Amniotic epithelial cell (primary cell): Measurements from ENCODE around the gene IAPP.
"Not testable (repeated sequence)": the region's sequence is repeated elsewhere in the genome, so short reads cannot be mapped to it uniquely, and the experiment has no call there.

Experiments used
- DNase-seq: peaks from one replicate; pipeline ENCODE4 v3.0.0-alpha.2; 2010; ENCODE audit warnings: low read depth

The IAPP gene

GRCh38 chr12:21381320-21381719 lies 8.6 kb downstream of the IAPP start:
- not testable (repeated sequence) for DNase-seq

DNA sequence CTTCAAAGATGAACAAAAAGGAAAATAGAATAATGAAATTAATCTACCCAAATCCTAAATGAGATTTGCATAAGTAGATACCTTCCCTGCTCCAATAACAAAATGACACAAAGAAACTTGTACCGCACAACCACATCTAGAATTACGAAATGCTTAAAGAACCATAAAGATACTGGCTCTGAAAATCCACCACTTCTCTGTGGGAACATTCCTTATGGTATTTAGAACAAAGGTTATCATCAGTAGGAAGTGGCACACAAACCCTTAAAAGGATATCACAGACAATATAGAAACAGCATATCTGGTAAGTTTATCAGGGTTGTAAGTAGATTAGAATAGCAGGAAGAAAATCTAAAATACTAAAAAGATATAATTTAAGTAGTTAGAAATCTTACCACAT lies 11.6 kb downstream of the IAPP start:
- peak; percentile 17 for DNase-seq

DNA sequence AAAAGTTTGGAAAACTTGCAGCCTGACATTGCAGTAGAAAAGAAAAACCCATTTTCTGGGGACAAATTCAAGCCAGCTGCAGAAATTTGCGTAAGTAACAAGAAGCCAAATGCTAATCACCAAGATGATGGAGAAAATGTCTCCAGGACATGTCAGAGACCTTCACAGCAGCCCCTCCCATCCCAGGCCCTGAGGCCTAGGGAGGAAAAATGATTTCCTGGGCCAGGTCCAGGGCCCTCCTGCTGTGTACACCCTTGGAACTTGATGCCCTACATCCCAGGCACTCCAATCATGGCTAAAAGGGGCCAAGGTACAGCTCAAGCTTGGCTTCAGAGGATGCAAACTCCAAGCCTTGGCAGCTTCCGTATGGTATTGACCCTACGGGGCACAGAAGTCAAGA lies 14.5 kb downstream of the IAPP start:
- DNase-seq: no peak

DNA sequence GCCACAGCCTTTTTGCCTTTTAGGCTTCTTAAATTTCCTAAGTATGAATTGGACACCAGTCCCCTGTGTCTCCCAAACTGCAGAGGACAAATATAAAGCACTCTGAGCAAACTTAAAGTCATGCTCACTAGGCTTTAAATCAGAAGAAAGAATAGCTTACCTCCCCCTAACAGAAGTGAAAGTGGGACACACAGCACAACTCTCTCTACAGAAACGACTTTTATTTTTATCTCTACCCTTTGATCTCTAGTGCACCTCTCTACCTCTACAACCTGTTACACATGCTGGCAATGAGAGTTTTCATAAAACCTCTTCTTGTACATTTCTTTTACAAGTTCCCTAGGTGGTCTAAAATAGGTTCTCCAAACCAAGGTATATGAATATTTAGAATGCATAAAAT lies 19.7 kb downstream of the IAPP start:
- no peak for DNase-seq

DNA sequence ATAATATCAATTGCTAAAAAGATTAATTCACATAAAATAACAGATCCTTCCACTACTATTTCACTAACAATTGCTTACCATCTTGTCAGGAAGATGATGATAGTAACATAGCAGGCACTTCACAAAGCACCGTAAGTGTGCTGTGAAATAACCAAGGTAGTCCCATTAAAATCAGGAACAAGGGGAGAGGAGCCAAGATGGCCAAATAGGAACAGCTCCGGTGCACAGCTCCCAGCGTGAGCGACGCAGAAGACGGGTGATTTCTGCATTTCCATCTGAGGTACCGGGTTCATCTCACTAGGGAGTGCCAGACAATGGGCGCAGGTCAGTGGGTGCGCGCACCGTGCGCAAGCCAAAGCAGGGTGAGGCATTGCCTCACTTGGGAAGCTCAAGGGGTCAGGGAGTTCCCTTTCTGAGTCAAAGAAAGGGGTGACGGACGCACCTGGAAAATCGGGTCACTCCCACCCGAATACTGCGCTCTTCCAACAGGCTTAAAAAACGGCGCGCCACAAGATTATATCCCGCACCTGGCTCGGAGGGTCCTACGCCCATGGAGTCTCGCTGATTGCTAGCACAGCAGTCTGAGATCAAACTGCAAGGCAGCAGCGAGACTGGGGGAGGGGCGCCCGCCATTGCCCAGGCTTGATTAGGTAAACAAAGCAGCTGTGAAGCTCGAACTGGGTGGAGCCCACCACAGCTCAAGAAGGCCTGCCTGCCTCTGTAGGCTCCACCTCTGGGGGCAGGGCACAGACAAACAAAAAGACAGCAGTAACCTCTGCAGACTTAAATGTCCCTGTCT lies 22.3 kb downstream of the IAPP start:
- DNase-seq: not testable (repeated sequence)

GRCh38 chr12:21413369-21414277 lies 40.9 kb downstream of the IAPP start:
- DNase-seq: peak; percentile 14

GRCh38 chr12:21416511-21417121 lies 43.9 kb downstream of the IAPP start:
- DNase-seq: no peak

GRCh38 chr12:21418398-21418797 lies 45.7 kb downstream of the IAPP start:
- not testable (repeated sequence) for DNase-seq

DNA sequence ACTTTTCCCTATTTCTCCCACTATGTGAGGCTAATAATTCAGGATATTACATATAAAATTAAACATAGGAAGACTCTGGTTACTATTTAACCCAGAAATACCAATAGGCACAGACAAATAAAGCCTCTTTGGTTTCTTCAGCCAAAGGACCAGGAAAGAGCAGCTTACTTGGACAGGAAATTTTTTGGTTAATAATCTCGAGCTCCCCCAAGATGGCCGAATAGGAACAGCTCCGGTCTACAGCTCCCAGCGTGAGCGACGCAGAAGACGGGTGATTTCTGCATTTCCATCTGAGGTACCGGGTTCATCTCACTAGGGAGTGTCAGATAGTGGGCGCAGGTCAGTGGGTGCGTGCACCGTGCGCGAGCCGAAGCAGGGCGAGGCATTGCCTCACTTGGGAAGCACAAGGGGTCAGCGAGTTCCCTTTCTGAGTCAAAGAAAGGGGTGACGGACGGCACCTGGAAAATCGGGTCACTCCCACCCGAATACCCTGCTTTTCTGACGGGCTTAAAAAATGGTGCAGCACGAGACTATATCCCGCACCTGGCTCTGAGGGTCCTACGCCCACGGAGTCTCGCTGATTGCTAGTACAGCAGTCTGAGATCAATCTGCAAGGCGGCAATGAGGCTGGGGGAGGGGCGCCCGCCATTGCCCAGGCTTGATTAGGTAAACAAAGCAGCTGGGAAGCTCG lies 46.5 kb downstream of the IAPP start:
- not testable (repeated sequence) for DNase-seq

GRCh38 chr12:21428241-21428640 lies 55.5 kb downstream of the IAPP start:
- no peak for DNase-seq
